ENCODE measurements around the gene PSMB7.
A peak's percentile ranks its signal among the peaks of the same experiment; 100 is the strongest.

PSMB7 gene

DNA sequence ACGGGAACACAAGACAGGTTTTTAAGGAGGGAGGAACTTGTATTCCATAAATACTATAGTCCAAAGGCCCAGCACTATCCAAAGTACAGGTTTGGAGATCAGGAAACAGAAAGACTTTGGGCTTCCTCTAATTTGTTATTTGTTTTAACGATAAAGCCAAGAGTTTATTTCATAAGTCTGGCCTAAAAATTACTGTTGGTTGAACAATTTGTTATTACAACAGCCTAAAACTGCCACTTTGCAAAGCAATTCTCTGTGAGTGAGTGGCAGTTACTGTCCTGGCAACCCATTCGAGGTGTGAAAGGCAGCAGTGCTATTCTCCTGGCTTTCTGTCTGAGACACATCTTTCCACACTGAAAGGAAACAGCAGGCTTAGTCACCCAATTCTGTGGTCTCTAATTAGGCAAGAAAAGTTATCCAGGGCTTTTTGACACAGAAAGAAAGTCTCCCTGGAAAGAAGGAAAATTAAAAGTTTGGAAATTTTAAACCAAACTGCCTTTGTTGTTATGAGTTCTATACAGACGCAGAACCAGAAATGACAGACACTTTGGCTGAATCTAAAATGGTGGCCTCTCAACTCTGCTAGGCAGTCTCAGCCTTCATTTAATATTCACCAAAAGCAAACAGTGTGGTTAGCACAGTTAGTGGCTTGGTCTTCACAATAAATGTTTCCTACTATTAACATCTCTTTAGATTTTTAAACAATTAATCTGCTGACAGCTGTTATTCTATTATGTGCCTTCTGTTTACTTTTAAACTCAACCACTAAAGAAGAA, 33.9 kb downstream of the PSMB7 start:
- peak; percentile 49 for DNase-seq (ENCODE audit: low spot score)

DNA sequence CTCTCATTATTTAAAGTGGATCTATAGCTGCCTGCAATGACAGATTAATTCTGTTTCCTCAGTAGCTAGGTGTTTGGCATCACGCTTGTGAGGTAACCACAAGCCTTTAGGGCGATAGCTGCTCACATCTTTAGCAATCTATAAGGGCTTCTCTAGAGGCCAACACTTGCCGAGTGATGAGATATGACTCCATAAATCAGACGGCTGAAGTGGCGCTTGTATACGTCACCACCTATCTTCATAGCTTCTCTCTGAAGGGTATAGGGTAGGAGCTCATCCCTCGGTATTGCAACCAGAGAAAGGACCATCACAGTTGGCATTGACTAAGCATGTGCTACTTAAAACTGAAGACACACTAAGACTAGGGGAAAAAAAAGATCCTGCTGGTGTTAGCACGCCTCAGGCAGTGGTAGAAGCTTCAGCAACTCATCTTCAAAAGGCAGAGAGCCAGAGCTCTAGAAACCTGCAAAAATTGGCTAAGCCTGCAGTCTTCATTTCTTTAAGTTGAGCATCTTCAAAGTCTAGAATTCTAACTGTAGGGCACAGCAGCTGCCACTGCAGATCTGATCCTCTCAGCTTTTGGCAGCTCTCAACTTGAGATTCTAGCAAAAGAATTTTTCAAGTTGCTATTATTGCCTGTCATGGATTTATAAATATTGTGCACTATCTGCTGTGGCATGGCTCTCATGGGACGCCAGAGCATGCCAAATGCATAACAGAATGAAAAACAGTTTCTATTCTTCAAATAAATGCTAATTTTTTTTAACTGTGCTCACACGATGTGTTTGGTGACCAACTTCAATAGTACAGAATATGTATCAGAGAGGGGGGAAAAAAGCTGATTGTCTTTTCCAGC, 37.5 kb downstream of the PSMB7 start:
- DNase-seq (ENCODE audit: low spot score) = no peak

DNA sequence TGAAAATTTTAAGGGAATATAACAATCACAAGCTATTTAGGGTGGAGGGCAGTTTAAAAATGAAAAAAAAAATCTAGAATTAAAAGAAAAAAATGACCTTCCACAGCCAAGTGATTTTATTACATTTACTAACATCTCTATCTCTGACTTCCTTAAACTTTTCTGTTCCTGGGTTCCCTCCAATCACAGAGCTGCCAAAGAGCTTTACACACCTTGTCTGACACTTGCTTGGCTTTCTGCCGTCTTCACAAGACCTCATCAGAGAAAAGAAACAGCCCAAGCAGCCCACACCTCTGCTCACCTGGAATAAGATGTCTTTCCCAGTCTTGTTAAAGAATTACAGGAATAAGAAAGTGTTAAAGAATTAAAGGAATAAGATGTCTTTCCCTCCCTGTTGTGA, 38.9 kb downstream of the PSMB7 start:
- no peak for DNase-seq (ENCODE audit: low spot score)

DNA sequence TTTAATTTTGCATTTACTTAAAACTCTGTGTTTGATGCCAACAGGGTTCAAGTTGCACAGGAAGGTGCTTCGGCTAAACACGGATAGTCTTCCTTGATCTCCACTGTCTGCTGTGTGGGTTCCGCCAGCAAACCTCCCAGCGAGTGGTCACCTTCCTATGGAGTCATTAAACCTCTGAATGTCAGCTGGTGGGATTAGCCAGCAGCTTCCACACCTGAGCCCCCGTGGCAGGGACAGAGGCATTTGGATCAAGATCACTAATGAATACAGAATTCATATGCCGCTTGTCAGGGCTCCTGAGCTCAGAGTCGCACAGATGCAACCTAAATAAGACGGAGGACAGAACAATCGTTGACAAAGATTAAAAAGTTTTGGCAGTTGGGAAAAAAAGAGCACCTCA, 39.5 kb downstream of the PSMB7 start:
- no peak for DNase-seq (ENCODE audit: low spot score)

DNA sequence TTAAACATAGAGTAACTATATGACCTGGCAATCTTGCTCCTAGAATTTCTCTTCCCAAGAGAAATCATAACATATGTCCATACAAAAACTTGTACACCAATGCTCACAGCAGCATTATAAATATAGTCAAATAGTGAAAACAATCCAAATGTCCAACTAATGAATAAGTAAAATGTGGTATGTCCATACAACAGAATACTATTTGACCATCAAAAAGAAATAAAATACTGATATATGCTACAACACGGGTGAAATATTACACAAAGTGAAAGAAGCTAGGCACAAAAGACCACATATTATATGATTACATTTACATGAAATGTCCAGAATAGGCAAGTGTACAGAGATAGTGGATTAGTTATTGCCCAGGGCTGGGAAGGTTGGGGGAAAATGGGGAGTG, 41.4 kb downstream of the PSMB7 start:
- no peak for DNase-seq (ENCODE audit: low spot score)

DNA sequence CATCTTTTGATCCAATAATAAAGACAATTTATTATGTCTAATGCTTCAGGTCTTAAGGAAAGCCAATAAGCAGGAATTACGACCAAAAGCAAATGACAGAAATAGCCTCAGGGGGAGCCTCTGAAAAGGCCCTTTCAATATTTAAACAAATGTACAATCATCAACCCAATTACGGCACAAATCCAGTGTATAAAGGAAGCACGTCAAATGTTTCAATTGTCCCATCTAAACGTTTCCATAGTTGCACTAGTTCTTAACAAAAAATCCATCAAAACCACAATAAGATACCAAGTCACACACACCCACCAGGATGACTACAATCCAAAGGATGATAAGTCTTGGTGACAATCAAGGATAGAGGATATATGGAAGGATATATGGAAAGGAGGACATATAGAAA, 41.9 kb downstream of the PSMB7 start:
- DNase-seq (ENCODE audit: low spot score) = no peak

DNA sequence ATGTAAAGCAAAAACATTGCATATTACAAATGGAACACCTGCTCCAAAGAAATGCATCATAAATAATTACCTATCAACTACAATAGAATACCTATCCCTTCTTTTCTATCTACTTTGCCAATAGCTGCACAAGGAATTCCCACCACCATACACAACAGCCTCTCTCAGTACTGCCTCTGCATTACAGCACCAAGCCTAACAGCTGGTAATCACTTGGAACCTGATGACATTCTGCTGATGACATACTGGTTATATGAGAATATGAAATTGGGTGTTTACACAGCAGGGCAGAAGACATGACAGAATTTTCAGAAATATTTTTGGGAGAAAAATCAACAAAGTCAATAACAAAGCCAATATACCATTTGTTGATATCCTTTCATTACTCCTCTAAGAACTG, 43.2 kb downstream of the PSMB7 start:
- no peak for DNase-seq (ENCODE audit: low spot score)

DNA sequence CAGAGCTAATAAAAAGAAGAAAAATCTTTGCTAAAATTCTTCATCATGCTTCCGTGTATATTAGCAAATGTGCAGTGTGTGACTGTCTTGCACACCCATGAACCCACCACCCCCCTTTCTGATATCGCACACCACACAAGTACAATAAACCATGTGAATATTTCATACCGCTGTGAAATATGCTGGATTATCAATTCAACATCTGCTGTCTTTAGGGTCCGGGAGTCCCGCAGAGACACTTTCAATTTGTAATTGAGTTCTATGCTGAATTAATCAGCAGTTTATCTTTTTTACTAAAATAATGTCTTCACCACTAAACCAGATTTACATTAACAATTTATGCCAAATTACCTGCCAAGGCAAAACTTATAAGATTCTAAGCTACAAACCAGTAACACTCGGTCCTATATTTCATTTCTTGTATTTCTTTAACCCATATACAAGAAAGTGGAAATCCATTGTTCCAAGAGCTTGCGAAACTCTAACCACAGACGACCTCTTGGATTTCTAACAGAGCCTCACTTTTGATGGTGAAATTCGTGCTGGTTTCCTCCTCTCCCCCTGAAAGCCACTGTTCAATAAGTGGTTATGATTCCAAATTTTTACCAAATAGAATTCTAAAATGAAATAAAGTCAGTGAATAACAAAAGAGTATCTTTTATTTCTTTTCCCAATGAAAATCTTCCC, 44.2 kb downstream of the PSMB7 start:
- DNase-seq (ENCODE audit: low spot score) = peak; percentile 27

DNA sequence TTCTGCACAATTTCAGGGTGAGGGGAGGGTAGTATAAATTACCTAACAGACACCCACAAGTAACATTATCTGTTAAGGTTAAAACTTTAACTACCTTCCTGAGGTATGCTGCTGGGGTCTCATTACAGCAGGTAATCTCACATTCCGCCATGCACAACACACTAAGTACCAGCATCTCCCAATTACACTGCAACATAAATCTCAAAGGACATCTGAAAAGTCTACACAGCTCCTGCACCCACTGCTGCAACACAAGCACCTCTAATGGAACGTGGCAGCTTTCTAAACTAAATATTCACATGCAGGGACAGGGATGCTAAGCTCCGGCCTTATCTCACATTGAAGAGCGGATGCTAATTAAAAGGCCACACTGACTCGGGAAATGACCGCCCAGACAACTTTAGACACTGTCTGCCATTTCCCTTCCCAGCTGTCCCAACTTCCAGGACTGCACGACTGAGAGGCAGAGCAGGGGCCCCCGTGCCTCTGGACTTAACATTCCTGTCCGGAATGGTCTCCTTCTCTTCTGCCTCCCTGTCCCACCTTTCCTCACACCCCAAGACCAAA, 45.9 kb downstream of the PSMB7 start:
- no peak for DNase-seq (ENCODE audit: low spot score)

DNA sequence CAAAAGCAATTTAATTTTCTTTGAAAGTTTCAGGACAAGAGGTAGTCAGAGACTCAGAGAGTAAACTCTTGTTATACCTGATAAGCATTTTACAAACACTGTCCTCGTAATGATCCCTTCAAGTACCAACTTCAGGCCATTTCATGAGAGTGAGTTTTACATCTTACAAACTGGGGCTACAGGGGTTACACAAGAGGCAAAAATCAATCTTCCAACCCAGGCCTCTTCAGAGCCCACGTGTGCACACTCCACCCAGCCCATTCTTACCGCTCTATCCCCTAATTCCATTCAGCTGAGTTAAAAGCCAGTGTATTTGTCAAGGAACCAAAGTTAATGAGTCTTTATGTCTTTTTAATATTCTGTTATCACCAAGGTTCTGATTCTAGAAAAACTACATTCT, 46.5 kb downstream of the PSMB7 start:
- no peak for DNase-seq (ENCODE audit: low spot score)

DNA sequence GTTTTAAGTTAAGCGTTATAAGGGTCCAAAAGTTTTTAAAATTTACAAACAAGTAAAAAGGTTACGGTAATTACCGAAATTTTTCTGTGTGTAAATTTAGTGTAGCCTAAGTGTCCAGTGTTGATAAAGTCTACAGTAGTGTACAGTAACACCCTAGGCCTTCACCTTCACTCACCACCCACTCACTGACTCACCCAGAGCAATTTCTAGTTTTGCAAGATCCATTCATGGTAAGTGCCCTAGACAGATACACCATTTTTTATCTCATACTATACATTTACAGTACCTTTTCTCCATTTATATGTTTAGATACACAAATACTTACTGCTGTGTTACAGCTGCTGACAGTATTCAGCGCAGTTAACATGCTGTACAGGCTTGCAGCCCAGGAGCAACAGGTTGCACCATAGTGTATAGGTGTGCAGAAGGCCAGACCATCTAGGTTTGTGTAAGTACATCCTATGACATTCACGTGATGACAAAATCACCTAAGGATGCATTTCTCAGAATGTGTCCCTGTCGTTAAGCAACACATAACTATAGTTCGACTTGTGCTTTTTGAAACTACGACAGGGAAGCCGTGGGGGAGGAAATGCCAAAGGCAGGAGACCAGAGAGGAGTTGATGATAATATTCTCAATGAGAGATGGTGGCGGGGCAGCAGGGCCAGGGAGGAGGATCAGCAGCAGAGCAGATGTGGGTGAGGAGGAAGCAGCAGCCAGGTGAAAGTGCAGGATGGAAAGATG, 48.6 kb downstream of the PSMB7 start:
- no peak for DNase-seq (ENCODE audit: low spot score)

DNA sequence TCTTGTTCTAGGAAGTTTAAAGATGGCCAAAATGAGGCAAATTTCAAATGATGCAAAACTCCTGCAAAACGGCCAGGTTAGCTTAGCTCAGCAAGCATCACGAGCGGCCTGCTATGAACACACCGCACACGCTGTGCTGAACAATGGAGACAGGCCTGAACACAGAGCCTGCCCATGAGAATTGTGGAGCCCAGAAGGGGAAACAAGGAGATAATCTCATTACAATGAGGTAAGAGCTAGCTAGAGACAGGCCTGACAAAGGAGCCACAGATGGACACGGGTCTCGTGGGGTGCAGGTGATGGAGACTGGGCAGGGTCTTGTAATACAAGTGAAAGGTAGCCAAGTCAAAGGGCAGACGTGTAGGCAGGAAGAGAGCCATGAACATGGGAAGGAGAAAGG, 50.2 kb downstream of the PSMB7 start:
- DNase-seq (ENCODE audit: low spot score) = no peak

DNA sequence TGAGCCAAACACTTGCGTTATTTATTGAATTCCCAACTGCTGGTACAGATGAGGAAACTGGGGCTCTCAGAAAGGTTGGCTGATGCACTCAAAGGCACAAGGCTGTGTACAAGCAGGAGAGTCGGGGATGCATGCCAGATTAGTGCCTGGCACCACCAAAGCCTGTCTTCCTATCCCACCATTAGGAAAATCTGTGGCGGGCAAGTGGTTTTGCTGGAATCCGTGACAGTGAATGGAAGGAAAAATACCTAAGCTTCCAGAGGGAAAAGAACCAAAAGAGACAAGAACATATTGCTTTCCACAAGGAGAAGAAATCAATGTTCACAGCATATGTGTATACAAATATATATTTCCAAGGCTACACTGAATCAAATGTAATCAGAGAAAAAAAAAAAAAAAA, 51.1 kb downstream of the PSMB7 start:
- no peak for DNase-seq (ENCODE audit: low spot score)

DNA sequence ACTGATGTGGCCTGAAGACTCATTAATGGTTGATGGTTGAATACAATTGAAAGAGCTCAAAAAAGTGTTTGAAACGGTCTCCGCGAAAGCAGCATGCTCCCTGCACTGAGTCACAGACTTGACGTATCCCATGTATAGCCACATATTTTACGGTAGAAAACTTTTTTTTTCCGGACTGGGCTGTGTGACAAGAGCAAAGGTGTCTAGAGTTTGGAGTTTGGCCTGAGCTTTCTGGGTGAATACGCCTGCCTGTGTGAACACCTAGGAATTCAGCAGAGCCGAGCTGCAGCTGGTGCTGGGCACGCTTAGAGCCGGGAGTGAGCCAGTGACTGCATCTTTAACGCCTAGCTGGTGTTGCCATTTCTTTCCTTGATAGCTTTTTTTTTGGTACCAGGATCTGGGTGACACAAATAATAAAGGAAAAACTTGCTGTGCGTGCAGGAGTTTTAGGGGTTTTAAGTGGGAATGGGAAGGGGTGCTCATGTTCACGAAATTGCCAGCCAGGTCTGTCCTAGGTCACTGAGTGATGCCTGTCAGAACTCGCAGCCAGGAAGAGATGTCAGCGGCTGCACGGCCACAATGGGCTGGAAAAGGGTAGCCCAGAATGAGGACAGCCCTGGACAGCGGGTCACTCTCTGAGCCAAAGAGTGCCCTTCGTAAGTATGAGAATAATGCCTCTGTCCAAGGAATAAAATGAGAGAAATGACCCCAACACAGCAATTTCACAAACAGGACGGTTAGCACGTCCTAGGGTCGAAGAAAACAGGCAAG, 51.7 kb downstream of the PSMB7 start:
- DNase-seq (ENCODE audit: low spot score) = no peak

DNA sequence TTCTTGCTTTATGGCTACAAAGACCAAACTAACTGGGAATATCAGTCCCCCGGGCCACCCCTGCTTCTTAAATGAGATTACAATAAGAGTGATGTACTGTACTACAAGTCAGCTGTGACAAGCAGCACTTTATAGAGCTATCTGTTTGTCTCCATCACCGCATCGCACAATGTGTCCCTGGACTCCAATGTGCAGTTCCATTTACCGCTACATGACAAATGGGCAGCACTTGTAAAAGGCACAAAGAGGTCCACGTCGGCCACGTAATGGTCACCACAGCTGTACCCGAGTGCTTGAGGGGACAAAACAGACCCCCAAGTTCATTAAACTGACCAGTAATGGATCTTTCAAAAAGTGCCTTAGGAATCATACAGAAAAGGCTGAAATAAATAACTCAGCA, 54.1 kb downstream of the PSMB7 start:
- no peak for DNase-seq (ENCODE audit: low spot score)

DNA sequence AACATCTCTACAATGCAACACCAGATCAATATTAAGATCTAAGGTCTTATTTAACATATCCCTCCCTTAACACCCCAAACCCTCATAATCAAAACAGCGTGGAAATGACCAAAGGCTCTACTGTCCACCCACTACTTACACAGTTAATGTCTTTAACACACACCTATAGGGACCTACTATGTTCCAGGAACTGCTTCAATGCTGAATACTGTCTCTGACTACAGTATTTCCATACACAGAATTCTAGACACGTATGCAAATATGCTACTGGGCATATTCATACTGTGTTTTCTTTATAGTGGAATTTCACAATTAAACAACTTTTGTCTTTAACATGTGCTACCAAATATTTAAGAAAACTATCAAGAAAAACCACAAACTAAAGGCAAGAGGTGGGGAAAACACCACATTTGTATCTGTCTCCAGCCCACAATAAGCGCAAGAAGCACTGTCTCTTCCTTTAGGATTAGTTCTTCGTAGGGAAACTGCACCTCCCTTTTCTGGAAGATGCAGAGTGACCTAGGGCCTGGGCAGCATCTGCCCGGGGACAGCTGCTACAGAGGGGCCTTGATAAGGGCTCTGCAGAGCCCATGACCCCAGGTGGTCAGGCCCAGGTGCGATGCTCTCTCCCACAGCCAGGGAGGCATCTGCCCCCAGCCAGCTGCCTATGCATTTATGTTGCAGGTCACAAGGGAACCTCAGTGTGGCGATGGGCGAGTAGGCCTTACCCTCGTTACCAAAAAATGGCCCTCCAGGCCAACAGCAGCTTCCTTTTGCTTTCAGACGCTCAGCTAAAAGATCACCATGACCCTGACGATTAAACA, 55.2 kb downstream of the PSMB7 start:
- DNase-seq (ENCODE audit: low spot score) = no peak

DNA sequence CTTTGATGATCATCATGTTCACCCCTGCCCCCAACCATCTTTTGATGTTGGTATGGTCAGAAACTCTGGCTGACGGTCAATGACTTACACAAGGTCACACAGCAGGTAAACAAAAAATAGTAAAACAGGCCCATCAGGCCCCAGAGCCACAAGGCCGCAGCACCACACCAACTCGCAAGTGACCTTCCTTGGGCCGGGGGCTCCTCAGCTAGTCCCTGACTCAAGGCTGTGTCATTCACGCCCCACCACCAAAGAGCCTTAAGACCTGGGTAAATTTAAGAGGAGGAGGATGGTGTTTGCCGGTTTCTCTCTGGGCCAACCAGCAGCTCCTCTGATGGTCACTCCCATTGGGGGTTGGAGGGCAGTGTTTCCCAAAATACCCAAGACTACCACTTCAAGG, 55.8 kb downstream of the PSMB7 start:
- no peak for DNase-seq (ENCODE audit: low spot score)

DNA sequence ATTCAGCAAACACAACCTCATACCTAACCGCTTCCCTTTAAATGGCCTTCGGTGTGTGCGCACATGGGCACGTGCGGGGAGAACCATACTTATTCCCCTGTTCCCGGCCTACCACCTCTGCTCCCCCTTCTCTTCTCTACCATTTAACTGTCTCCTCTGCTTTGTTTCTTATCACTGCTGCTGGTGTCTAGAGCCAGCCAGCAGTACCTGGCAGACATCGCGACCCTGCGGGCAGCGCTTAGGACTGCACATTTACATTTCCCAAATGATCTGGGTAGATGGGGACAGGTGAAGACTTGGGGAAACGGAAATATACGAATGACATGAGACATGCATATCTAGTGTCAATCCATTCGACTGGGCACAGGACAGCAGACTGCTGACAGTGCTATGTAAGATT, 56.6 kb downstream of the PSMB7 start:
- DNase-seq (ENCODE audit: low spot score) = no peak

DNA sequence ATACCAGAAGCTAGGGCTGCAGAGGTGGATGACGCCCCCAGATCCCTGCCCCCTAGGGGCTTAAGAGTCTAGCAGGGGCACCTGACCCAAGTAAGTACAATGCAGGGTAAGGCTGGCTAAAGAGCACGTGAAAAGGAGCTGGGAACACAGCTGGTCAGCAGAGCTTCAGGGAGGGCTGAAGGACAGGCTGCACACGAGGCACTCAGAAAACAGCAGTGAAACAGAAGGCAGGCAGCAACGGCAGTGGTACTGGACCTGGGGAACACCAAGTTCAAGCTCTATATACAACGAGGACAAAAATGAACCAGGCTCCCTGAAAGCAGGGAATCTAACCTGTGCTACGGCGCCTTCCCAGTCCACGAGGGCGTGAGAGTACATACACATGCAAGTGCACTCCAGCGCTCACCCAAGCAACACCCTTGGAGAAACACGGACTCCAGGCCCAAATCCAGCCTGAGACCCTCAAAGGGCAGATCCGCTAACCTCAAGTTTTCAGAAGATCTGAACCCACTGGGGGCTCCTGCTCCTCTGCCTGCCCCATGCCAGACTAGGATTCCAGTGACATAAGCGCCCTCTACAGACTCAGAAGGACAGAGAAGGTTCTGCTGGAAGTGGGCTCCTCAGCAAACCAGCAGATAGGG, 57.4 kb downstream of the PSMB7 start:
- DNase-seq (ENCODE audit: low spot score) = no peak

Data from AG08395 (cell line).